Spleen (tissue), 11 donors: ENCODE measurements around the gene ATL2. TPM values are rescaled to one million over a fixed set of nuclear protein-coding genes. Genes with fewer than 3 reads are reported as not detected.

Experiments
- DNase-seq: peaks from one replicate; pipeline ENCODE4 v3.0.0-alpha.2; 2020
- H3K27ac ChIP-seq, 8 donors: fragments of 200-600 bp; sonication (generic) in 7 of 8; 1 replicate in 4 of 8; 2 replicates in 4 of 8; pipeline versions ENCODE4 v1.5.0 to v1.8.0; 2016 to 2021; ENCODE audit warnings: inconsistent platforms in 4 of 8, mild to moderate bottlenecking in 4 of 8, moderate library complexity in 1 of 8
- H3K27me3 ChIP-seq, 7 donors: fragments of 200-600 bp; sonication (generic) in 6 of 7; replicated peaks in 1 of 7; 1 replicate in 4 of 7; 2 replicates in 3 of 7; pipeline versions ENCODE4 v1.5.0 to v1.8.0; 2016 to 2021; ENCODE audit warnings: inconsistent platforms in 3 of 7, mild to moderate bottlenecking in 1 of 7
- H3K36me3 ChIP-seq, 6 donors: fragments of 200-600 bp; sonication (generic) in 5 of 6; 1 replicate in 4 of 6; 2 replicates in 2 of 6; pipeline versions ENCODE4 v1.5.0 to v1.8.0; 2016 to 2021; ENCODE audit warnings: inconsistent platforms in 2 of 6
- H3K4me1 ChIP-seq, 6 donors: fragments of 200-600 bp; sonication (generic) in 5 of 6; 1 replicate in 3 of 6; 2 replicates in 3 of 6; pipeline versions ENCODE4 v1.5.0 to v1.8.0; 2016 to 2021; ENCODE audit warnings: inconsistent platforms in 3 of 6
- H3K4me3 ChIP-seq, 8 donors: fragments of 200-600 bp; sonication (generic) in 7 of 8; 1 replicate in 4 of 8; 2 replicates in 4 of 8; pipeline versions ENCODE4 v1.5.0 to v1.8.0; 2016 to 2021; ENCODE audit warnings: inconsistent platforms in 4 of 8, mild to moderate bottlenecking in 4 of 8, moderate library complexity in 2 of 8
- H3K9me3 ChIP-seq, 8 donors: fragments of 200-600 bp; sonication (generic) in 7 of 8; 1 replicate in 4 of 8; 2 replicates in 4 of 8; pipeline versions ENCODE4 v1.5.0 to v1.8.0; 2016 to 2021; ENCODE audit warnings: inconsistent platforms in 4 of 8
- CTCF ChIP-seq, 11 experiments: fragments of 200-600 bp in 7 of 11; fragments of 450-650 bp in 4 of 11; sonication (generic) in 4 of 11; IDR thresholded peaks in 8 of 11; conservative IDR thresholded peaks in 3 of 11; 1 replicate in 7 of 11; 2 replicates in 4 of 11; pipeline versions ENCODE4 v1.4.0 to v1.8.0; 2016 to 2021; ENCODE audit warnings: antibody characterized with exemption in 11 of 11, inconsistent platforms in 4 of 11, mild to moderate bottlenecking in 1 of 11
- POLR2A ChIP-seq, 3 donors: fragments of 450-650 bp; IDR thresholded peaks; one replicate each; pipeline ENCODE4 v1.5.1; 2017; ENCODE audit warnings: antibody characterized with exemption in 3 of 3, mild to moderate bottlenecking in 1 of 3
- POLR2AphosphoS5 ChIP-seq, 3 donors: sonication (generic); formaldehyde crosslinking; IDR thresholded peaks; one replicate each; pipeline ENCODE4 v1.5.1; 2017; ENCODE audit warnings: antibody characterized with exemption in 3 of 3
- WGBS, 5 donors: extraction: QIAGEN DNeasy Blood & Tissue Kit in 3 of 5; methylation state at CpG; one replicate each; pipeline versions ENCODE4 v1.1.5 to v1.1.7; 2013 to 2018; 5-methylcytosine and 5-hydroxymethylcytosine counted together
- intact Hi-C: fragments of 100-400 bp; cut with DNase I; formaldehyde crosslinking; loops from one replicate; pipeline ENCODE4 v1.15.0; 2023; ENCODE audit warnings: low total_unique reads
- polyA plus RNA-seq, 3 donors: library from polyadenylated mRNA; stranded (reverse); fragments of 200-250 nt; gene quantifications; one replicate each; pipeline ENCODE4 v1.2.1, GENCODE V29; 2013
- total RNA-seq, 7 donors: library from RNA; depleted of rRNA in 3 of 7; stranded (reverse); fragments of >200 nt in 3 of 7; fragmentation: NEBNext Ultra II Directional in 4 of 7; extraction: Animal tissue kit (Norgen Biotek cat#: 25700) in 4 of 7; gene quantifications; one replicate each; pipeline versions ENCODE4 v1.1.0 to v1.2.1, GENCODE V29; 2016 to 2021
- donor health status: healthy with polysubstance abuse.
- donor health status: DM: no; HTN: no; CAD: no; lungs with moderate emphysema.
- donor health status: DM: no; HTN: no; CAD: no.
- donor health status: Bipolar disorder and iron deficiency.
- donor health status: healthy.
- donor health status: DM: no; HTN: no; CAD: no.
- donor health status: DM: yes; HTN: yes; CAD: no.

Gene ATL2
- total and polyA plus RNA-seq, 10 donors: 17.5 to 100 (median 64.2) TPM

GRCh38 chr2:38409156-38410102 lies 32.4 kb upstream of the ATL2 start:
- DNase-seq: no peak
- H3K36me3 ChIP-seq: no peaks in the 10 kb centered on the region
- H3K4me3 ChIP-seq: no peak overlapping the region
- intact Hi-C loops: no loop called here
- TF ChIP-seq POLR2A (IDR thresholded peaks at IDR 0.05) (no peak), CTCF (IDR thresholded peaks at IDR 0.05 in 8 of 11, conservative IDR thresholded peaks at IDR 0.05 in 3 of 11) (no peak), POLR2AphosphoS5 (IDR thresholded peaks at IDR 0.05) (no peak)
- peaks cover 0 to 24% (median 16%) of the 10 kb centered on the region in 8 donors for H3K9me3 ChIP-seq
- peak overlapping the region in 2 of 8 donors; percentile 1 to 89 for H3K27ac ChIP-seq
- H3K4me1 ChIP-seq: peaks cover 0 to 43% (median 11%) of the 10 kb centered on the region in 6 donors
- WGBS, 5 donors: 25 to 44% (median 40%) methylated on average over 2 of the region's 2 CpGs
- no peaks in the 10 kb centered on the region for H3K27me3 ChIP-seq

- peaks cover 0 to 7% (median 5%) of the 10 kb centered on the region in 8 donors for H3K9me3 ChIP-seq
- no peak overlapping the region for H3K4me3 ChIP-seq
- WGBS, 5 donors: 50 to 76% (median 62%) methylated on average over 4 of the region's 4 CpGs
- H3K36me3 ChIP-seq: no peaks in the 10 kb centered on the region
- peaks cover 0 to 45% (median 11%) of the 10 kb centered on the region in 6 donors for H3K4me1 ChIP-seq
- TF ChIP-seq POLR2AphosphoS5 (IDR thresholded peaks at IDR 0.05) (peak in 1 of 3 donors; percentile 13), POLR2A (IDR thresholded peaks at IDR 0.05) (peak in 1 of 3 donors; percentile 20), CTCF (IDR thresholded peaks at IDR 0.05 in 8 of 11, conservative IDR thresholded peaks at IDR 0.05 in 3 of 11) (no peak)
- intact Hi-C loops: no loop called here
- DNase-seq: peak; percentile 72
- peak overlapping the region; percentile 16 to 89 (median 74) for H3K27ac ChIP-seq
- no peaks in the 10 kb centered on the region for H3K27me3 ChIP-seq
Measured at GRCh38 chr2:38407111-38407682, 30.1 kb upstream of the ATL2 start.

- H3K9me3 ChIP-seq: peaks cover 0 to 2% (median 0%) of the 10 kb centered on the region in 8 donors
- H3K36me3 ChIP-seq: no peaks in the 10 kb centered on the region
- peaks cover 0 to 45% (median 11%) of the 10 kb centered on the region in 6 donors for H3K4me1 ChIP-seq
- TF ChIP-seq CTCF (IDR thresholded peaks at IDR 0.05 in 8 of 11, conservative IDR thresholded peaks at IDR 0.05 in 3 of 11) (no peak), POLR2AphosphoS5 (IDR thresholded peaks at IDR 0.05) (peak in 2 of 3 donors; percentile 25 to 49)
- DNase-seq: no peak
- H3K4me3 ChIP-seq: no peak overlapping the region
- H3K27ac ChIP-seq: peak overlapping the region; percentile 42 to 89 (median 74)
- intact Hi-C loops: no loop called here
- WGBS, 5 donors: 64 to 79% (median 77%) methylated on average over 8 of the region's 8 CpGs
- H3K27me3 ChIP-seq: no peaks in the 10 kb centered on the region
Measured at GRCh38 chr2:38406597-38407110, 29.6 kb upstream of the ATL2 start.
